GM18861 (cell line): ENCODE data around the gene PSG7.
"Not testable (repeated sequence)": the region's sequence is repeated elsewhere in the genome, so short reads cannot be mapped to it uniquely, and the experiment has no call there.

Source experiments
- ATAC-seq: cut with Tn5 transposase; IDR thresholded peaks from one replicate; pipeline ENCODE4 v1.9.1; 2021; ENCODE audit not compliant: unreplicated experiment

Gene PSG7

DNA sequence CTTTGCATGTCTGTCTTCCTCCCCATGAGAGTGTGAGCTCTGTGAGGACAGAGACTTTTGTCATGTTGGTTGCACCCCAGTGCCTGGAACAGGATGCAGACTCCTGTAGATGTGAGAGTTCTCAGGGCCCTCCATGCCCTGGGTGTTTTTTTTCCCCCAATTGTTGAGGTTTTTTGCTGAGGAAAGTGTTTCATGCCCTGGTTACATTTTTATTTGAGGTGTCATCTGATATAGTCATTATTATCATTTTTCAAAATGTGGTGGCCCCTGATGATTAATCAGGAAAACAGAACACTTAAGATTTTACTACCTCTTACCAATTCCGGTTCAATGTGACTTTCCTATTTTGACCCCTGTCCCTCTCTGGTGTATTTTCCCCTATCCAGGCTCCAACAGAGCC lies 20.1 kb downstream of the PSG7 start:
- not testable (repeated sequence) for ATAC-seq

DNA sequence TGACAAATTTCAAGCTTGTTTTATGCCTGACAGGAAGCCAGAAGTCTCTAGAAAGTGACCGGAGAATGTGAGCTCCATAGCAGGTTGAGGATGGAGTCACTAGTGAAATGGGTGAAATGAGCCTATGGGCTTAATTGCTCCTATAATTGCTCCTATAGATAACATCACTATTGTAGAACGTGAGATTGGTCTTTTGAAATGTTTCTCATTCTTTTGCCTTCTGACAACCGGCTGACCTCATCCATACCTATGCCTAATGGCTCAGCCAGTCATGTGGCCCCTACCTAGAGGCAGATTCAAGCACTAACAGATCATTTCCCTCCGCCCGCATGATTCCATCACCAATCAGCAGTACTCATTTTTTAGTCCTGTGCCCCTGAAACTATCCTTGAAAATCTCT lies 23.5 kb downstream of the PSG7 start:
- not testable (repeated sequence) for ATAC-seq

DNA sequence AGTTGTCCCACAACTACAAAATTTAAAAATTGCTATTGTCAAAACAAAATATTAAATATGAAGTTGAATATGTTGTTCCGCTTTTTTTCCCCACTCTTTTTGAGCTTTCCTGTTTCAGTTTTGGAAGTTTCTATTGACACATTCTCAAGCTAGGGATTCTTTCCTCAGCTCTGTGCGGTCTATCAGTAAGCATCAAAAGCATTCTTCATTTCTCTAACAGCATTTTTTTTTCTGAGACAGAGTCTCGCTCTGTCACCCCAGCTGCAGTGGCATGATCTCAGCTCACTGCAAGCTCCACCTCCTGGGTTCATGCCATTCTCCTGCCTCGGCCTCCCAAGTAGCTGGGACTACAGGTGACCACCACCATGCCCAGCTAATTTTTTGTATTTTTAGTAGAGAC lies 24.1 kb downstream of the PSG7 start:
- not testable (repeated sequence) for ATAC-seq

DNA sequence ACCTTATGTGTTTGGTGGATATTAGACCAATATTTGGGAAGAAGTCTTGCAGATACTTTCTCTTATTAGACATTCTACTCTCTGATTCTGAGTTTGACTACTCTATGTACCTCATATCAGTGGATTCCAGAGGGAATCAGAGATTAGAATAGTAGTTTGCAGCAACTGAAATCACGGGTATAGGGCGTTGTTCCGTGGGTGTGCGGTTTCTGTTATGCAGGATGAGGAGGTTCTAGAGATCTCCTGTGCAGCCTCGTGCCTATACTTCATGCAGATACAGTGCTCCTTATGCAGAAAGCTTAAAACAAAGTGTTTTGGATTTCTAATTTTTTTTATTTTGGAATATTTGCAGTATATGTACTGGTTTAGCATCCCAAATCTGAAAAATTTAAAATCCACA lies 25.3 kb downstream of the PSG7 start:
- not testable (repeated sequence) for ATAC-seq

DNA sequence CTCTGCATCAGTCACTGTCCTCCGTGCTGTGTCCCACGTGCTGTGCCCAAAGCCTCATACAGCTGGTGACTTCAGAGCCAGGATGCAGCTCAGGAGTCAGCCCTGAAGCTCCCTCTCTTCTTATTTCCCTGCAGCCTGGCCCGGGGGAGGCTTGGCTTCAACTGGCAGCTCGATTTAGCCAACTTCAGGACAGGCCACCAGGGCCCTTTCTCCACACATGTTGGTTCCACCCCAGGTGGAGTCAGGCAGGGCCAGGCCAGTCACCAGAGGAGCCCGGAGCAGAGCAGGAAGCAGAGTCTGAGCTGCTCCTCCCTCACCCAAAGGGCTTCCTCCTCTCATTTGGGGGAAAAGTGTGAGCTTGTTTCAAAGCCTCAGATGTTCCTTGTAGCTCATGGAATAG lies 30.8 kb downstream of the PSG7 start:
- ATAC-seq: not testable (repeated sequence)

DNA sequence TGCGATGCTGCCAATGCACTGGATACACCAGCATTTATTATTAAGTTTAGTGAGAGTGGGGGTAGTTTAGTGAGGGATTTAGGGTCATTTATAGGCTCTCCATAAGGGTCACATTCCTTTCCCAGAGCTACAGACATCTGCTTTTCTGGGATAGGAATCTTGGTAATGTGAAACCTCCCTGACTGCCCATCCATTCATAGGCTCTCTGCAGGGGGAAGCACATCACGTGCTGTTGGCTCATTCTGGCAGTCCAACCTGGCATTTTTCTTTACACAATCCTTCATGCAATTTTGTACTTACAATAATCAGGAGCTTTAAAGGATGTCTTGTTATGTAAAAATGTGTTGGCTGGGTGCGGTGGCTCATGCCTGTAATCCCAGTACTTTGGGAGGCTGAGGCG lies 36.4 kb downstream of the PSG7 start:
- ATAC-seq: not testable (repeated sequence)

DNA sequence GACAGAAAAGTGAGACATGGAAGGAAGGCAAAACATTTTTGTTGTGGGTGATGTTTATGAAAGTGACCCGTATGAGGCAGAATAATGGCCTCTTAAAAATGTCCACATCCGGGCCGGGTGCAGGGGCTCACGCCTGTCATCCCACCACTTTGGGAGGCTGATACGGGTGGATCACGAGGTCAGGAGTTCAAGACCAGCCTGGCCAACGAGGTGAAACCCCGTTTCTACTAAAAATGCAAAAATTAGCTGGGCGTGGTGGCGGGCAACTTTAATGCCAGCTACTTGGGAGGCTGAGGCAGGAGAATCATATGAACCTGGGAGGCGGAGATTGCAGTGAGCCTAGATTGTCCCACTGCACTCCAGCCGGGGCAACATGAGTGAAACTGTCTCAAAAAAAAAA lies 37.3 kb downstream of the PSG7 start:
- not testable (repeated sequence) for ATAC-seq

DNA sequence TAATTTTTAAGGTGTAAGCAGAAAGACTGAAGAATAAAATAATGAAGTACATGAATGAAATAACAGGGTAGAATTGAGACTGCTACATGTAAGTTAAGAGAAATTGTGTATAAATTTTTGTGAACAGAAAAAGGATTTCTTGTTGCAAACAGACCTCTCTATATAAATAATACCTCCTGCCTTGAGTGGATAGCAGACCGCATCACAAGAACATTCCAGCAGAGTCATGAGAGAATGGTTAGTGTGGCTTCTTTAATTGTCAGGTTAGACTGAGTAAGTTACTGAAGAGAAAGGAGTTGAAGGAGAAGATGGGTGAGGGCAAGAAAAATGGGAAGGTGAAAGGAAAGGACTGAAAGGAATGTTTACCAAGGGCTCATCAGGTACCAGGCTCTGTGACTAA lies 37.9 kb downstream of the PSG7 start:
- not testable (repeated sequence) for ATAC-seq

DNA sequence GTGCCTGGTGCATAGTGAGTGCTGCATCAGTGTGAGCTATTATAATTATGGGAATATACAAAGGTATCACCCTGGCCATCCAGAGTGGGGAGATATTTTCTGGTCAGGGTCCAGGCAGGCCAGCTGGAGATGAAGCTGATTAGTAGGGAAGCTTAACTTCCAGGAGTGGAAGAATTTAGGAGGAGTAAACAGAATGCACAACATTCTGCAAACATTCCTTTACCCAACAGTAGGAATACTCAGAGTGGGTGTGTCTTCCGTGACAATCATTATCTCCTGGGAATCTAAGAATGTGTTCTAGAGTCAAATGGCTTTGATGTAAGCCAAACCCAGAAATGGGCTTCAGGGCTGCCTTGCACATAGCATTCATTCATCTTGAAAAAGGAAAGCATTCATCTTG lies 38.4 kb downstream of the PSG7 start:
- ATAC-seq: not testable (repeated sequence)

DNA sequence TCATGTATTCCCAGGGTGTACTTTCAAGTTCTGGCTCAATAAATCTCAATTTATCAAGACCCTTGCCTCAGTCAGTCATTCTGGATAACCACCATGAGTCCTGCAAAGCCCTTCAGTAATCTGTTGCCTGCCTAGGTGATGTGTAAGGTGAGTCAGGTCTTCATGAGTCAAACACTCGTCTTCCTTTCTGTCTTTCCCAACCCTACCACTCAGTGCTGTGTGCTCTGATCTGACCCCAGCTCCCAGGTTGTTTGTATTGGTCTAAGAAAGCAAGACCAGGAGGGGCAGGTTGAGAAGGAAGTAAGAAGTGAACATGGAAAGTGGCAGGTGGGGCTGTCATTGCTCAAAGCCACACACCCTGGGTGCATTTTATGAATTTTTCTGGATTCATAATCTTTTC lies 39.3 kb downstream of the PSG7 start:
- not testable (repeated sequence) for ATAC-seq

DNA sequence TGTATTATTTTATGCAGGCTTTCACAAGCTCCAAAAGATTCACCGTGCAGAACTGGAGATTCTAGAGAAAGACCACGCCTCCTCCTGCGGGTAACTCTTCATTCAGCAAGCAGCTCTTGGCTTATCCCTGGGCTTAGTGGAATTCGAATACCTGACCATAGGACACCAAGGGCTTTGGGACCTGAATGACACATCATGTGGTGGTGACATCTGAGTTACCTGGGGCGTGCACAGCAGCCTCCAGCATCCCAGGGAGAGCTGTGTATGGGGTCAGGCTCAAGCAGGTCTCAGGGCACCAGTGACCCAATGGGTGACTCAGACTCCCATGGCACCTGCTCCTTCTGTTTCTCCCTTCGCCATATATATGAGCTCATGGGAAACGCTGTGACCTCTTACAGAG lies 46.6 kb downstream of the PSG7 start:
- not testable (repeated sequence) for ATAC-seq

DNA sequence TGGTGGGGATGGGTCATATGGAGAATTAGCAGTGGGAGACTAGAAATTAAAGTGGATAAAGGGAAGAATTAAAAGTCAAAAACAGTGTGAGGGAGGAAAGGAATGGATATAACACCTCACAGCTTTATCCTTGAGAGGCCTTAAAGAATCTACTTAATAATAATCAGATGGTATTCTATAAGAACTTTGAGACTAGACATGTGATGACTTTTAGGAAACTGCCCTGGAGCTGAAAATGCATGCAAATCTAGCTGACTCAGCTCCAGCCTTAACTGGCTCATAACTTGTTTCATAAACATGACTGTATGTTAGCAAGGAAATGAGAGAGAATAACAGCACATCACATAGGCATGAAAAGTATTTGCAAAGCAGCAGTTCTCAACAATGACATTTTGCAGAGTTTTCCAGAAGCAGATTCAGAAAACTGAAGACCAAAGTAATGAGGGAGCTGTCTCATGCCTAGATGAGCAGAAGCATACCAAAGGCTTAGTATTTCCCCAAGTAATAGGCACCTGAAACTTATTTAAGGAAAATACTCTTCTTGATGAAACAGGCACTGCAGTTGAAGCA lies 49.0 kb downstream of the PSG7 start:
- ATAC-seq: not testable (repeated sequence)

DNA sequence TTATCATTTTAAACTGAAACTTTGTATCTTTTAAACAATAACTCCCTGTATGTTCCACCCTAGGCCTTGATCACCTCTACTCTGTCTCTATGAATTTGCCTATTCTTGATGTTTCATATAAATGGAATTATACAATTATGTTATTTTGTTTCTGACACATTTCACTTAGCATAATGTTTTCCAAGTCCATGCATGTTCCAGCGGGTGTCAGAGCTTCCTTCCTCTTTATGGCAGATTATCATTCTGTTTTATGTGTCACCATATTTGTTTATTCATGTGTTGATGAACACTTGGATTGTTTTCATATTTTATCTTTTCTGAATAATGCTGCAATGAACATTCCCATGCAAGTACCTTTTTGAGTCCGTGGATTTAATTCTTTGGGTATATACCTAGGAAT lies 54.3 kb downstream of the PSG7 start:
- ATAC-seq: not testable (repeated sequence)

DNA sequence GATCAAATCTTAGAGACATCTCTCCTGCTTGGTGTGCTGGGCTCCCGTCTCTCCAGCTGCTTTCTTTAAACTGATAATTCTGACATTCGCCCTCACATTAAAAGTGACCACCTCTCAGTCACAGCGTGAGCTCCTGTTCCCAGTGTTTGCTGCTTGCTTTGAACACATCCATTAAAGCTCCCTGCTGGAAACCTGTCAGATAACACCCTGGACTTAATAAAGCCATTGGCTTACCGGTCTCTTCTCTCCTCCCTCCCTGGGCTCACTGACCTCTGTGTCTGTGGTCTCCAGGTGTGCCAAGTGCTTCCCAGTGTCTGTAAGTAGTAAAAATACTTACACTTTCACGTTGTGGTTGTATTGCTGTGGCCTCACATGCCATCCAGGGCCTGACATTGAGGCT lies 55.0 kb downstream of the PSG7 start:
- not testable (repeated sequence) for ATAC-seq

DNA sequence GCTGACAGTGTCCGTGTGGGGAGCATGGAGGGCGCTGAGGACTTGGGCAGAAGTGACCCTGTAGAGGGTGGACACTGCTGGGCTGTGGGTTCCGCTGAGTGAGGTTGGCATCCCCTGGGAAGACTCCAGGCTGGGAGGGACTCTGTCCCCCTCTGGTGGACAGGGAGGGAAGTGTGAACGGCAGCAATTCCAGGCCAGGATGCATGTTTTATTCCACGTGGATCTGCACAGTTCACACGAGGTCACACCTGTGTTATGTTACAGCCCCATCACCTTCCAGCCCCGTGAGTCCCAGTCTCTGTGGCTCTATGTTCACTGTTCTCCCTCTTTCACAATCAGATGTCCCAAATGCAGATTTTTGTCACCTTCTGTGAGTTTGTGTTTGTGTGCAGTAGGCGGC lies 55.7 kb downstream of the PSG7 start:
- not testable (repeated sequence) for ATAC-seq

DNA sequence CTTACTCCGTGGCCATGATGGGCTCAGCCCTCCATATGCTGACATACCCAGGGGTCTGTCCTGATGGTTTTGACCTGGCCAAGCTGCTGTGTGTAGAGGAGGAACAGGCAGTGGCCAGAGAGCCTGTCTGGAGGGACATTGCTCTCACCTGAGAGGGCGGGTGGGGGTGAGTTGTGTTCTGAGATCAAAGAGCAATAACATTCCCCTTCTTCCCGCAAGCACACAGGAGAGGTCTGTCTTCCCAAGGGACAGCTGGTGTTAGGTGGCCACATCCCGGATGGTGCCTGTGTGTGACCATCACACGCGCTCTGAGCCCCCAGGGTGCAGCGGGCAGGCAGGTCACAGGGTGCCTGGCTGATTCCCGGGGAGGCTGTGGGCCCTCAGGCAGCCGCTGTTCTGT lies 56.4 kb downstream of the PSG7 start:
- ATAC-seq: not testable (repeated sequence)

DNA sequence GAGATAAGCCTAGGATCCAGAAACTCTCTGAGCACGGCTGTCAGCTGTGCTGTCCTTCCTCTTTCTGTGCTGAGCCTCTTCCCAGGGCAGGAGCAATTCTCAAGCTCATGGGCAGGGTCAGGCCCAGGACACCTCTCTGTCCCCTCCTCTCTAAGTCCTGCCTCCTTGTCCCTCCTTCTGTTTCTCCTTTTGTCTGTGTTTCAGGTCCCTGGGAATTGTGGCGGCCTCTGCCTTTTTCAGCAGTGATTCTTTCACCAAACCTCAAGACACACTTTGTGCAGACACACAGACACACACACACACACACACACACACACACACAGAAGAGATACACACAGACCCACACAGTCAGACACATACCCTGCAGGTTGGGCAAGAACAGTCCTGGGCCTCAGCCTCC lies 57.4 kb downstream of the PSG7 start, which contains the start of gene PSG1:
Gene PSG1, minus strand, starts transcription at position 101 of the 400 bp plus-strand sequence. CDS start 132 bp downstream, outside the sequence.
- no peak for ATAC-seq

DNA sequence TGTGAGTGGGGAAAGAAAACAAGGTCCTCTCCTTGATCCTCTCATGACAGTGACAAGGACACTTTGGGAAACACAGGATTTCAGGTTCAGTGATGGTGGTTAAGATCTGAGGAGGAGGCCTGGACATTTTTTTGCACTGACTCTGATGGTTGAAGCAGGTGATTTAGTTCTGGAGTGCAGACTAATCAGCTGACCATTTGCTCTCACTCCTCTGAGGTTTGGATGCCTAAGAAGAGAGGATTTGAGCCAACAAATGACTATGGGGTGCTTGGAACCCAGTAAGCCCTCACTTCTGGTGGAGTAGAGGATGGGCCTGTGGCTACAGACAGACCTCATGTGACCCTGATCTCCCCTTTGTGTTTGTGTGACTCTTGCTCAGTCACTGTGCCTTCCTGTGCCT lies 60.4 kb downstream of the PSG7 start:
- not testable (repeated sequence) for ATAC-seq

DNA sequence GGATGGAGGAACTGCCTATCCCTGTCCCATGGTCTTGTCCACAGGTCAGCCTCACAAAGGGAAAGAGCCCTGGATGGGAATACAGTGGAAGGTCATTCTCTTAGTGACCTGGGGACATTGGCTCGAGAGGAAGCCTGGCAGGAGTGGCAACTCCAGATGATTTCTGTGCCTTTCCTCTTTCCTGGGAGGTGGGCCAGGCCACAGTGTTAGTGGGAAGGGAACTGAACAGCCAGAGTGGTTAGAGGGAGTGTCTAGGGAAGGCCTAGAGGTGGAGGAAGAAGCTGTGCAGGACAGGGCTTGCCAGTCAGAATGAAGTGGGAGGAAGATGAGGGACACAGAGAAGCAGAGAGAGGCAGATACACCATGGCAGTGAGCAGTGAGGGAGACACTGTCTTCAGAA lies 61.1 kb downstream of the PSG7 start:
- not testable (repeated sequence) for ATAC-seq

DNA sequence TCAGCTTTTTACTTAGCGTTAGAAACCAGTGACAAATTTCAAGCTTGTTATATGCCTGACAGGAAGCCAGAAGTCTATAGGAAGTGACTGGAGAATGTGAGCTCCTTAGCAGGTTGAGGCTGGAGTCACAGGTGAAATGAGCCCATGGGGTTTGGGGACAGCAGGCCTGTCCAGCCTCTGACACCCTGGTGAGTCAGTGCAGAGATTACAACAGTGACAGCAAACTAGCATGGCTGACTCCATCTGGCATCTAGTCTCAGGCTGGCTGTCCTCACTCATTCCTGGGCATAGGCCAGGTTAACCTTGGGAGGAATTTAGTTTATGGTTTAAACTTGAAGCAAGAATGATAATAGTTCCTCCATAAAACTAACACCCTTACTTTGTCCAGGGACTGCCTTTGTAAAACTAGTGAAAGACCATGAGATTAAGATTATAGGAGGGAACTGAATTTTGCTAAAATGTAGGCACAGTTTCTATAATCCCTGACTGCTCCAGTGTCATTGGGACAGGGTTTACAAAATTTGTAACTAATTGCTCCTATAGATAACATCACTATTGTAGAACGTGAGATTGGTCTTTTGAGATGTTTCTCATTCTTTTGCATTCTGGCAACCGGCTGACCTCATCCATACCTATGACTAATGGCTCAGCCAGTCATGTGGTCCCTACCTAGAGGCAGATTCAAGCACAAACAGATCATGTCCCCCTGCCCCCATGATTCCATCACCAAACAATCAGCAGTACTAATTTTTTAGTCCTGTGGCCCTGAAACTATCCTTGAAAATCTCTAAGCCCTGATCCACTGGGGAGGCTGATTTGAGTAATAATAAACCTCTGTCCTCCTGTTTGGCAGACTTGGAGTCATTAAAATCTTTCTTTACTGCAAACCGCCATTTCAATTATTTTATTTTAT lies 61.9 kb downstream of the PSG7 start:
- ATAC-seq: not testable (repeated sequence)

DNA sequence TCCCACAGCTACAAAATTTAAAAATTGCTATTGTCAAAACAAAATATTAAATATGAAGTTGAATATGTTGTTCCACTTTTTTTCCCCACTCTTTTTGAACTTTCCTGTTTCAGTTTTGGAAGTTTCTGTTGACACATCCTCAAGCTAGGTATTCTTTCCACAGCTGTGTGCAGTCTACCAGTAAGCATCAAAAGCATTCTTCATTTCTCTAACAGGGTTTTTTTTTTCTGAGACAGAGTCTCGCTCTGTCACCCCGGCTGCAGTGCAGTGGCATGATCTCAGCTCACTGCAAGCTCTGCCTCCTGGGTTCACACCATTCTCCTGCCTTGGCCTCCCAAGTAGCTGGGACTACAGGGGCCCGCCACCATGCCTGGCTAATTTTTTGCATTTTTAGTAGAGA lies 62.9 kb downstream of the PSG7 start:
- ATAC-seq: not testable (repeated sequence)
